Measurements from ENCODE around the gene CLEC3A.

CLEC3A gene

DNA sequence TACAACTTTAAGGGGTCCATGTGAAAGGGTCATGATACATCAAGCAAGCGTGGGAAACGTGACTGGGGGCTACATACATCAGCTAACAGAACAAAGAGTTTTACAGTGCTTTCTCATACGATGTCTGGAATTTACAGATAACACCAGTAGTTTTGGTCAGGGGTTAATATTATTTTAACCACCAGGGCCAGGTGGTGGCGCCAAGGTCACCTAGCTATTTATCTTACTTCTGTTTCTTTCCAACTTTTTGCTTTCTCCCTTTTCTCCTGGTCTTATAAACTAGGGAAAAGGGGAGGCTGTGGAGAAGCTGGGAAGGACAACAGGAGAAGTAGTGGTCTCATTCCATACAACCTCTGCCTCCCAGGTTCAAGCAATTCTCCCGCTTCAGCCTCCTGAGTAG, 37.9 kb downstream of the CLEC3A start:
- no peak for DNase-seq (ENCODE audit: low spot score)
- TF ChIP-seq, protein P1, sequence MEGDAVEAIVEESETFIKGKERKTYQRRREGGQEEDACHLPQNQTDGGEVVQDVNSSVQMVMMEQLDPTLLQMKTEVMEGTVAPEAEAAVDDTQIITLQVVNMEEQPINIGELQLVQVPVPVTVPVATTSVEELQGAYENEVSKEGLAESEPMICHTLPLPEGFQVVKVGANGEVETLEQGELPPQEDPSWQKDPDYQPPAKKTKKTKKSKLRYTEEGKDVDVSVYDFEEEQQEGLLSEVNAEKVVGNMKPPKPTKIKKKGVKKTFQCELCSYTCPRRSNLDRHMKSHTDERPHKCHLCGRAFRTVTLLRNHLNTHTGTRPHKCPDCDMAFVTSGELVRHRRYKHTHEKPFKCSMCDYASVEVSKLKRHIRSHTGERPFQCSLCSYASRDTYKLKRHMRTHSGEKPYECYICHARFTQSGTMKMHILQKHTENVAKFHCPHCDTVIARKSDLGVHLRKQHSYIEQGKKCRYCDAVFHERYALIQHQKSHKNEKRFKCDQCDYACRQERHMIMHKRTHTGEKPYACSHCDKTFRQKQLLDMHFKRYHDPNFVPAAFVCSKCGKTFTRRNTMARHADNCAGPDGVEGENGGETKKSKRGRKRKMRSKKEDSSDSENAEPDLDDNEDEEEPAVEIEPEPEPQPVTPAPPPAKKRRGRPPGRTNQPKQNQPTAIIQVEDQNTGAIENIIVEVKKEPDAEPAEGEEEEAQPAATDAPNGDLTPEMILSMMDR (IDR thresholded peaks at IDR 0.05; ENCODE audit: extremely low read depth, missing control alignments) = no peak

DNA sequence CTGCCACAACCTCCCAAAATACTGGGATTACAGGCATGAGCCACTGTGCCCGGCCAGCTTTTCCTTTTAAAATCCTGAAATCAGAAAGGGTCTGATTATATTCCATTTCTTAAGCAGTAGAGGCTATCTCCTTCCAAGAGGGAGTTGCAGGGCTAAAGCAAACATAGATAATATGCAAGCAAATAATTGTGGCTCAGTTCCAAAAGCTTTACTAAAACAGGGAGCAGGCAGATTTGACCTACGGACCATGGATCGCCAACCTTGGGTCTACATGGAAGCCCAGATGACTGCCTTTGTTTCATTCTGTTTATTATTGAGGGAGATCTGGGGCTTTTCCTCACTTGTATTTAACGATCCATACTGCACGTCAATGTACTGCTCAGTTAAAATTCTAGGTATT, 38.5 kb downstream of the CLEC3A start:
- TF ChIP-seq, protein P1 (IDR thresholded peaks at IDR 0.05; ENCODE audit: extremely low read depth, missing control alignments) = no peak
- DNase-seq (ENCODE audit: low spot score) = no peak

DNA sequence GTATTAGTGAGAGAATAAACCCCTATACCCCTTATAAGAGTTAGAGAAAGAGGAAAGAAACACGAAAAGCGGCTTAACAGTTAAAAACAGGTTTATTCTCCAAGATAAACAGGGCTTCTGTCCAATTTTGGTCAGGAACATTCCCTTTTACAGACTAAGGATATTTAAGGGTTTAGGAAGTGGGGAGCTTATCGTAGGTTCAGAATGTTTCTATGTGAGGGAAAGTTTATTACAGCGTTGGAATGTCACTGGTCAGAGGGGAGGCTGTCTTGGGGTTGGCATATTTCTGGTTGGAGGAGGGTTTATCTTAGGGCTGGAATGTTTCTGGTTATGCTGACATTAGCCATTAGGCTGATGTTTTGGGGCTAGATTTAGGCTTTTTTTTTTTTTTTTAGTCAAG, 43.0 kb downstream of the CLEC3A start:
- DNase-seq (ENCODE audit: low spot score) = no peak
- TF ChIP-seq, protein P1 (IDR thresholded peaks at IDR 0.05; ENCODE audit: extremely low read depth, missing control alignments) = no peak

DNA sequence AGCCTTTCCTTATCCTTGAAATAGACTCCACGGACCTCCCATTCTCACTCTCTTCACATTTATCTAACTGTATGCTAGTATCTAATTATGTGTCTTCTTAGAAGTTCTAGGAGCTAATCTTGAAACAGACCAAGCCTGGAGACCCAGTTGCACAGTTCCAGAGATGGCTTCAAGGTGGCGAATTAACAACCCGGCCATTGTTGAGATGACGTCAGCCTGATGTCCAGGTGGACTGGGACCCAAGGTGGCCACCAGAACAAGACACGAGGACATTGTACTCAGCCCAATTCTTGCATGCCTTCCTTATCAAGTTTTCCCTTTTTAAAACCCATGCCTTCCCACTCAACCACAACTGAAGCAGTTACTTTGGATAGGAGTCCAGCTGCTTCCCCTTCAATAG, 47.6 kb downstream of the CLEC3A start:
- no peak for DNase-seq (ENCODE audit: low spot score)
- TF ChIP-seq, protein P1 (IDR thresholded peaks at IDR 0.05; ENCODE audit: extremely low read depth, missing control alignments) = no peak

- TF ChIP-seq, protein P1 (IDR thresholded peaks at IDR 0.05; ENCODE audit: extremely low read depth, missing control alignments) = no peak
- no peak for DNase-seq (ENCODE audit: low spot score)
Observed at GRCh38 chr16:78072275-78072674, 49.9 kb downstream of the CLEC3A start.

DNA sequence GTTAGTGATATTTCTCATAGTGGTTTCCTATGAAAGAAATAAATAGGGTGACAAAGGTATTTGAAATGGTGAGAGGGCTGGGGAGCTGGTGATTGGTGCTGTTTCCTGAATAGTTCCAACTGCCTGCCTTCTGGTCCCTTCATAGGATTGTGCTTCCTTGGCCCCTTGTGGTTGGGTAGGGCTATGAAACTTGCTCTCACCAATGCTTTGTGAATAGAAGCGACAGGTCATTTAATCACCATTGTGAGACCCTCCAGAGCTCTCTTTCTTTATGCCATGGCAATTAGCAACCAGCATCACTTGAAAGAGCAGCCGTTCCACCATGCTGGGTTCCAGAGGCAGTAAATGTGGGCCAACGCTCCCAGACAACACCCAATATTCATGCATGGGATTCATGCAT, 53.5 kb downstream of the CLEC3A start:
- TF ChIP-seq, protein P1 (IDR thresholded peaks at IDR 0.05; ENCODE audit: extremely low read depth, missing control alignments) = no peak

GRCh38 chr16:78081341-78081740, 59.0 kb downstream of the CLEC3A start:
- TF ChIP-seq, protein P1 (IDR thresholded peaks at IDR 0.05; ENCODE audit: extremely low read depth, missing control alignments) = no peak
- DNase-seq (ENCODE audit: low spot score) = no peak

More for the DNA sequence above, 53.5 kb downstream of the CLEC3A start:
- no peak for DNase-seq (ENCODE audit: low spot score)
